SK-N-SH treated with all-trans-retinoic acid at 6 μM for 48 hours (cell line): Measurements from ENCODE around the gene INKA1.

Experiments used
- ARNTL ChIP-seq: fragments of 450-650 bp; formaldehyde crosslinking; IDR thresholded peaks from 2 replicates; pipeline ENCODE4 v1.5.0; 2020; ENCODE audit warnings: low read depth, mild to moderate bottlenecking, moderate library complexity, borderline replicate concordance
- GLIS3 ChIP-seq: fragments of 250-450 bp; sonication (Bioruptor Pico); IDR thresholded peaks from 2 replicates; pipeline ENCODE4 v1.5.0; 2020; ENCODE audit warnings: mild to moderate bottlenecking, moderate library complexity
- ISL1 ChIP-seq: fragments of 250-450 bp; sonication (Bioruptor Pico); IDR thresholded peaks from 2 replicates; pipeline ENCODE4 v2.1.2; 2022; ENCODE audit warnings: mild to moderate bottlenecking, moderate library complexity
- PPARA ChIP-seq: fragments of 250-450 bp; sonication (Bioruptor Pico); IDR thresholded peaks from 2 replicates; pipeline ENCODE4 v1.5.0; 2020; ENCODE audit warnings: mild to moderate bottlenecking, borderline replicate concordance
- SNAI2 ChIP-seq: fragments of 250-450 bp; sonication (Bioruptor Pico); IDR thresholded peaks from 2 replicates; pipeline ENCODE4 v1.5.0; 2020; ENCODE audit warnings: mild to moderate bottlenecking, moderate library complexity
- ZFP3 ChIP-seq: fragments of 250-450 bp; sonication (Bioruptor Pico); IDR thresholded peaks from 2 replicates; pipeline ENCODE4 v1.5.0; 2020; ENCODE audit warnings: mild to moderate bottlenecking, moderate library complexity
- ZFP30 ChIP-seq: fragments of 450-650 bp; formaldehyde crosslinking; IDR thresholded peaks from 2 replicates; pipeline ENCODE4 v1.5.0; 2022; ENCODE audit warnings: mild to moderate bottlenecking, moderate library complexity
- TF ChIP-seq, protein P1 (sequence below): fragments of 250-450 bp; sonication (Bioruptor Pico); IDR thresholded peaks from 2 replicates; pipeline ENCODE4 v1.8.0; 2021; ENCODE audit warnings: low read depth, mild to moderate bottlenecking, moderate library complexity, borderline replicate concordance
- TF ChIP-seq, protein P2 (sequence below): fragments of 250-450 bp; sonication (Bioruptor Pico); IDR thresholded peaks from 2 replicates; pipeline ENCODE4 v1.5.1; 2020; ENCODE audit warnings: low read depth, mild to moderate bottlenecking, moderate library complexity
- TF ChIP-seq, protein P3 (sequence below): fragments of 250-450 bp; sonication (Bioruptor Pico); IDR thresholded peaks from 2 replicates; pipeline ENCODE4 v1.8.0; 2020; ENCODE audit warnings: mild to moderate bottlenecking, moderate library complexity, borderline replicate concordance

DNA sequence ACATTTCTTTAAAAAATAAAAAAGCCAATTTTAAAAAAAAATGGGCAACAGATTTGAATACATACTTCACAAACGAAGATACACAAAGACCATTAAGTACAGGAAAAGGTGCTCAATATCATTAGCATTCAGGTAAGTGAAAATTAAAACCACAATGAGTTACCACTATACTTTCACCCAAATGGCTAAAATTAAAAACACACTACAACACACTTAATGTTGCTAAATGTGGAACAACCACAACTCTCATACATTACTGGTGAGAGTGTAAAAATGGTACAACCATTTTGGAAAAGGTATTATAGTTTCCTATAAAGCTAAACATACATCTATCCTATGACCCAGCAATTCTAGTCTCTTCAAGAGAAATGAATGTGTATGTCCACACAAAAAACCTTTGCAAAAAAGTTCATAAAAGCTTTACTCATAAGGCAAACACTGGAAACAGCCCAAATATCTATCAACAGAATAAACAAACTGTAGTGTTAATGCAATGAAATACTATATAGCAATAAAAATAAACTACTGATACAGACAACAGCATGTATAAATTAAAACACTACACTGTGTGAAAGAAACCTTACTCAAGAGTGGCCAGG is 31.6 kb upstream of the INKA1 start:
- TF ChIP-seq ZFP30: no peak
- TF ChIP-seq, protein P1, sequence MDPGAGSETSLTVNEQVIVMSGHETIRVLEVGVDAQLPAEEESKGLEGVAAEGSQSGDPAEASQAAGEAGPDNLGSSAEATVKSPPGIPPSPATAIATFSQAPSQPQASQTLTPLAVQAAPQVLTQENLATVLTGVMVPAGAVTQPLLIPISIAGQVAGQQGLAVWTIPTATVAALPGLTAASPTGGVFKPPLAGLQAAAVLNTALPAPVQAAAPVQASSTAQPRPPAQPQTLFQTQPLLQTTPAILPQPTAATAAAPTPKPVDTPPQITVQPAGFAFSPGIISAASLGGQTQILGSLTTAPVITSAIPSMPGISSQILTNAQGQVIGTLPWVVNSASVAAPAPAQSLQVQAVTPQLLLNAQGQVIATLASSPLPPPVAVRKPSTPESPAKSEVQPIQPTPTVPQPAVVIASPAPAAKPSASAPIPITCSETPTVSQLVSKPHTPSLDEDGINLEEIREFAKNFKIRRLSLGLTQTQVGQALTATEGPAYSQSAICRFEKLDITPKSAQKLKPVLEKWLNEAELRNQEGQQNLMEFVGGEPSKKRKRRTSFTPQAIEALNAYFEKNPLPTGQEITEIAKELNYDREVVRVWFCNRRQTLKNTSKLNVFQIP (CRISPR knock-in tag): no peak
- no peak for TF ChIP-seq GLIS3
- TF ChIP-seq SNAI2 (CRISPR knock-in tag): no peak
- TF ChIP-seq, protein P2, sequence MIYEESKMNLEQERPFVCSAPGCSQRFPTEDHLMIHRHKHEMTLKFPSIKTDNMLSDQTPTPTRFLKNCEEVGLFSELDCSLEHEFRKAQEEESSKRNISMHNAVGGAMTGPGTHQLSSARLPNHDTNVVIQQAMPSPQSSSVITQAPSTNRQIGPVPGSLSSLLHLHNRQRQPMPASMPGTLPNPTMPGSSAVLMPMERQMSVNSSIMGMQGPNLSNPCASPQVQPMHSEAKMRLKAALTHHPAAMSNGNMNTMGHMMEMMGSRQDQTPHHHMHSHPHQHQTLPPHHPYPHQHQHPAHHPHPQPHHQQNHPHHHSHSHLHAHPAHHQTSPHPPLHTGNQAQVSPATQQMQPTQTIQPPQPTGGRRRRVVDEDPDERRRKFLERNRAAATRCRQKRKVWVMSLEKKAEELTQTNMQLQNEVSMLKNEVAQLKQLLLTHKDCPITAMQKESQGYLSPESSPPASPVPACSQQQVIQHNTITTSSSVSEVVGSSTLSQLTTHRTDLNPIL: no peak
- TF ChIP-seq PPARA (CRISPR knock-in tag): no peak
- TF ChIP-seq ZFP3 (CRISPR knock-in tag): no peak
- no peak for TF ChIP-seq ARNTL (CRISPR knock-in tag)
- TF ChIP-seq, protein P3, sequence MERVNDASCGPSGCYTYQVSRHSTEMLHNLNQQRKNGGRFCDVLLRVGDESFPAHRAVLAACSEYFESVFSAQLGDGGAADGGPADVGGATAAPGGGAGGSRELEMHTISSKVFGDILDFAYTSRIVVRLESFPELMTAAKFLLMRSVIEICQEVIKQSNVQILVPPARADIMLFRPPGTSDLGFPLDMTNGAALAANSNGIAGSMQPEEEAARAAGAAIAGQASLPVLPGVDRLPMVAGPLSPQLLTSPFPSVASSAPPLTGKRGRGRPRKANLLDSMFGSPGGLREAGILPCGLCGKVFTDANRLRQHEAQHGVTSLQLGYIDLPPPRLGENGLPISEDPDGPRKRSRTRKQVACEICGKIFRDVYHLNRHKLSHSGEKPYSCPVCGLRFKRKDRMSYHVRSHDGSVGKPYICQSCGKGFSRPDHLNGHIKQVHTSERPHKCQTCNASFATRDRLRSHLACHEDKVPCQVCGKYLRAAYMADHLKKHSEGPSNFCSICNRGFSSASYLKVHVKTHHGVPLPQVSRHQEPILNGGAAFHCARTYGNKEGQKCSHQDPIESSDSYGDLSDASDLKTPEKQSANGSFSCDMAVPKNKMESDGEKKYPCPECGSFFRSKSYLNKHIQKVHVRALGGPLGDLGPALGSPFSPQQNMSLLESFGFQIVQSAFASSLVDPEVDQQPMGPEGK (CRISPR knock-in tag): no peak
- TF ChIP-seq ISL1 (CRISPR knock-in tag): no peak
